Measurements from ENCODE around the gene TTC28.

DNA sequence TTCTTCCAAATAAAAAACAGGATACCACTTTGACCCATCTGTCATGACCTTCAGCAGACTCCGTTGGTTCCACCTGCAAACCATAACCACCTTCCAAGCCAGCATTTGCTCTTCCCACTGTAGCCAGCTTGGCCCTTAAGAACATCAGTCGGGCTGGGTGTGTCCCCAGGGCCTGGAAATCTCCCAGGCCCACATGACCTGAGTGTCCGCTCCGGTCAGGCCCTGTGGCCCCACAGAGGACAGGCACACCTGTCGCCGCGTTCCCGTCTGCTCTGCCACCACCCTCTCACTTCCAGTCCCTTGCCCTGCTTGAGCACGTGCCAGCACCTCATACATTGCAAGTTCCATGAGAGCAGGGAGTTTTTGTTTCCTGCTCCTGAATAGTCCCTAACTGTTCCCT, 694.9 kb downstream of the TTC28 start:
- no peak for TF ChIP-seq SUZ12 (IDR thresholded peaks at IDR 0.05; ENCODE audit: unreplicated experiment)
- TF ChIP-seq POLR2AphosphoS5 (IDR thresholded peaks at IDR 0.05; ENCODE audit: low read length), result no peak
- TF ChIP-seq, protein P1, sequence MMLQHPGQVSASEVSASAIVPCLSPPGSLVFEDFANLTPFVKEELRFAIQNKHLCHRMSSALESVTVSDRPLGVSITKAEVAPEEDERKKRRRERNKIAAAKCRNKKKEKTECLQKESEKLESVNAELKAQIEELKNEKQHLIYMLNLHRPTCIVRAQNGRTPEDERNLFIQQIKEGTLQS (IDR thresholded peaks at IDR 0.05; ENCODE audit: borderline replicate concordance, extremely low read depth, low read depth, low read length), result no peak
- TF ChIP-seq, protein P2, sequence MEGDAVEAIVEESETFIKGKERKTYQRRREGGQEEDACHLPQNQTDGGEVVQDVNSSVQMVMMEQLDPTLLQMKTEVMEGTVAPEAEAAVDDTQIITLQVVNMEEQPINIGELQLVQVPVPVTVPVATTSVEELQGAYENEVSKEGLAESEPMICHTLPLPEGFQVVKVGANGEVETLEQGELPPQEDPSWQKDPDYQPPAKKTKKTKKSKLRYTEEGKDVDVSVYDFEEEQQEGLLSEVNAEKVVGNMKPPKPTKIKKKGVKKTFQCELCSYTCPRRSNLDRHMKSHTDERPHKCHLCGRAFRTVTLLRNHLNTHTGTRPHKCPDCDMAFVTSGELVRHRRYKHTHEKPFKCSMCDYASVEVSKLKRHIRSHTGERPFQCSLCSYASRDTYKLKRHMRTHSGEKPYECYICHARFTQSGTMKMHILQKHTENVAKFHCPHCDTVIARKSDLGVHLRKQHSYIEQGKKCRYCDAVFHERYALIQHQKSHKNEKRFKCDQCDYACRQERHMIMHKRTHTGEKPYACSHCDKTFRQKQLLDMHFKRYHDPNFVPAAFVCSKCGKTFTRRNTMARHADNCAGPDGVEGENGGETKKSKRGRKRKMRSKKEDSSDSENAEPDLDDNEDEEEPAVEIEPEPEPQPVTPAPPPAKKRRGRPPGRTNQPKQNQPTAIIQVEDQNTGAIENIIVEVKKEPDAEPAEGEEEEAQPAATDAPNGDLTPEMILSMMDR (IDR thresholded peaks at IDR 0.05 in 2 of 3, conservative IDR thresholded peaks at IDR 0.05 in 1 of 3; ENCODE audit: control insufficient read depth in 2 of 3, extremely low read depth in 1 of 3, insufficient read depth in 1 of 3, low read depth in 3 of 3, low read length in 3 of 3), result no peak
- TF ChIP-seq CBX3 (IDR thresholded peaks at IDR 0.05; ENCODE audit: borderline replicate concordance, low read depth), result no peak
- no peak for TF ChIP-seq KDM1A (IDR thresholded peaks at IDR 0.05; ENCODE audit: borderline replicate concordance)
- no peak for TF ChIP-seq SMC3 (IDR thresholded peaks at IDR 0.05; ENCODE audit: borderline replicate concordance, low read length)
- TF ChIP-seq MAX (IDR thresholded peaks at IDR 0.05; ENCODE audit: low read depth, low read length), result no peak
- TF ChIP-seq, protein P3, sequence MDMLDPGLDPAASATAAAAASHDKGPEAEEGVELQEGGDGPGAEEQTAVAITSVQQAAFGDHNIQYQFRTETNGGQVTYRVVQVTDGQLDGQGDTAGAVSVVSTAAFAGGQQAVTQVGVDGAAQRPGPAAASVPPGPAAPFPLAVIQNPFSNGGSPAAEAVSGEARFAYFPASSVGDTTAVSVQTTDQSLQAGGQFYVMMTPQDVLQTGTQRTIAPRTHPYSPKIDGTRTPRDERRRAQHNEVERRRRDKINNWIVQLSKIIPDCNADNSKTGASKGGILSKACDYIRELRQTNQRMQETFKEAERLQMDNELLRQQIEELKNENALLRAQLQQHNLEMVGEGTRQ (IDR thresholded peaks at IDR 0.05; ENCODE audit: borderline replicate concordance, low read depth, low read length), result no peak
- no peak for TF ChIP-seq RAD21 (IDR thresholded peaks at IDR 0.05; ENCODE audit: insufficient read depth, low read depth, low read length)
- no peak for TF ChIP-seq ELK1 (IDR thresholded peaks at IDR 0.05; ENCODE audit: low read depth, low read length)
- TF ChIP-seq EZH2 (IDR thresholded peaks at IDR 0.05; ENCODE audit: borderline replicate concordance, control insufficient read depth, low read depth, low read length), result no peak
- TF ChIP-seq MYC (IDR thresholded peaks at IDR 0.05; ENCODE audit: insufficient read depth, insufficient read length, insufficient replicate concordance, low read length, severe bottlenecking), result no peak
- no peak for TF ChIP-seq RCOR1 (conservative IDR thresholded peaks at IDR 0.05; ENCODE audit: low read depth, low read length)

Data from GM12878 (cell line).